GM12878 (cell line): ENCODE results near the gene OR1I1. TPM values are rescaled to one million over a fixed set of nuclear protein-coding genes. Genes with fewer than 3 reads are reported as not detected.

Experiments
- ATAC-seq: fragments of 200-7000 bp; cut with Tn5 transposase; 3 replicates; pipeline ENCODE4 v1.9.1; 2020; ENCODE audit warnings: mild to moderate bottlenecking, moderate library complexity
- BruUV-seq: library from RNA; stranded (reverse); fragments of 400-500 nt; replicated peaks from 2 replicates; lab custom pipeline; 2021; lab: Mats Ljungman, UMichigan
- CTCF ChIA-PET: fragments of 300-600 bp; sonication (Branson Sonifier 250); formaldehyde crosslinking; extraction: SDS; loops from one replicate; lab custom pipeline; 2021; ENCODE audit warnings: inconsistent platforms; lab: Yijun Ruan, JAX
- POLR2A ChIA-PET: fragments of 350-600 bp; formaldehyde crosslinking; extraction: SDS; loops from one replicate; lab custom pipeline; 2021; ENCODE audit warnings: inconsistent platforms; lab: Charles Lee
- RAD21 ChIA-PET: fragments of 300-600 bp; sonication (Branson Sonifier 250); formaldehyde crosslinking; loops from one replicate; lab custom pipeline; 2023; ENCODE audit warnings: antibody characterized with exemption; ENCODE audit not compliant: unreplicated experiment; lab: Charles Lee
- SMC1A ChIA-PET: fragments of 300-600 bp; sonication (Branson Sonifier 250); formaldehyde crosslinking; loops from one replicate; lab custom pipeline; 2023; ENCODE audit not compliant: unreplicated experiment, uncharacterized antibody; lab: Charles Lee
- DNase-seq: peaks from one replicate; pipeline ENCODE4 v3.0.0-alpha.2; 2011; ENCODE audit warnings: low read depth, low spot score
- FAIRE-seq: peaks from 3 replicates; lab custom pipeline; 2011; peaks lifted over from hg19 to GRCh38; lab: Jason Lieb, UNC
- H2AFZ ChIP-seq: 2 replicates; pipeline ENCODE4 v1.6.0; 2011; ENCODE audit warnings: low read depth, low read length, control low read depth; ENCODE audit not compliant: control insufficient read depth
- H3K27ac ChIP-seq: 2 replicates; pipeline ENCODE4 v1.5.1; 2011; ENCODE audit warnings: control low read depth; ENCODE audit not compliant: control insufficient read depth, insufficient read depth
- H3K27me3 ChIP-seq, 2 experiments: replicated peaks in 1 of 2; 2 replicates each; pipeline versions ENCODE4 v1.6.0 to v1.6.1; 2011; ENCODE audit warnings: low read length in 1 of 2; ENCODE audit not compliant: control insufficient read depth in 2 of 2, insufficient read depth in 2 of 2
- H3K36me3 ChIP-seq, 2 experiments: 2 replicates each; pipeline ENCODE4 v1.5.1; 2011; ENCODE audit warnings: low read length in 1 of 2; ENCODE audit not compliant: control insufficient read depth in 2 of 2, insufficient read depth in 2 of 2
- H3K4me1 ChIP-seq: 2 replicates; pipeline ENCODE4 v1.6.1; 2011; ENCODE audit warnings: mild to moderate bottlenecking, low read length, moderate library complexity, mixed read lengths; ENCODE audit not compliant: control insufficient read depth, insufficient read depth
- H3K4me2 ChIP-seq: 2 replicates; pipeline ENCODE4 v1.6.0; 2011; ENCODE audit warnings: control low read depth; ENCODE audit not compliant: control insufficient read depth, insufficient read depth
- H3K4me3 ChIP-seq: fragments of 200-600 bp; sonication (generic); 2 replicates; pipeline ENCODE4 v1.5.1; 2016
- H3K79me2 ChIP-seq: 2 replicates; pipeline ENCODE4 v1.6.0; 2011; ENCODE audit warnings: low read length; ENCODE audit not compliant: control insufficient read depth, insufficient read depth
- H3K9ac ChIP-seq: 2 replicates; pipeline ENCODE4 v1.8.0; 2011; ENCODE audit warnings: low read length, control low read depth, mixed read lengths; ENCODE audit not compliant: control insufficient read depth, insufficient read depth
- H3K9me3 ChIP-seq: replicated peaks from 3 replicates; pipeline ENCODE4 v1.5.1; 2011; ENCODE audit warnings: mild to moderate bottlenecking, low read length; ENCODE audit not compliant: control insufficient read depth, insufficient read depth
- H4K20me1 ChIP-seq: 2 replicates; pipeline ENCODE4 v1.6.0; 2011; ENCODE audit not compliant: control insufficient read depth, insufficient read depth
- BACH1 ChIP-seq: fragments of 450-650 bp; IDR thresholded peaks from 2 replicates; pipeline ENCODE4 v1.6.1; 2017; ENCODE audit warnings: mild to moderate bottlenecking, borderline replicate concordance
- CEBPB ChIP-seq, 2 experiments: fragments of 150-350 bp in 1 of 2; IDR thresholded peaks; 2 replicates each; pipeline ENCODE4 v1.6.1; 2012 to 2014; ENCODE audit warnings: low read depth in 2 of 2, low read length in 2 of 2, borderline replicate concordance in 1 of 2, inconsistent platforms in 1 of 2
- CHD4 ChIP-seq: fragments of 200-600 bp; sonication (generic); IDR thresholded peaks from 2 replicates; pipeline ENCODE4 v1.6.1; 2016; ENCODE audit warnings: mild to moderate bottlenecking
- CREM ChIP-seq: IDR thresholded peaks from 2 replicates; pipeline ENCODE4 v1.6.1; 2014; ENCODE audit warnings: antibody characterized with exemption, low read depth
- E2F4 ChIP-seq: IDR thresholded peaks from 2 replicates; pipeline ENCODE4 v1.6.1; 2012; ENCODE audit warnings: low read depth, low read length, improper control_type of control experiment
- GATAD2B ChIP-seq: fragments of 450-650 bp; conservative IDR thresholded peaks from 2 replicates; pipeline ENCODE4 v1.6.1; 2017; ENCODE audit warnings: low read depth, mild to moderate bottlenecking, moderate library complexity
- HSF1 ChIP-seq: fragments of 150-350 bp; IDR thresholded peaks from 2 replicates; pipeline ENCODE4 v1.6.1; 2014; ENCODE audit warnings: mild to moderate bottlenecking, low read depth, low read length
- KLF5 ChIP-seq: fragments of 450-650 bp; IDR thresholded peaks from 2 replicates; pipeline ENCODE4 v1.6.1; 2014; ENCODE audit warnings: mild to moderate bottlenecking; ENCODE audit not compliant: partially characterized antibody
- NRF1 ChIP-seq: conservative IDR thresholded peaks from 2 replicates; pipeline ENCODE4 v1.6.1; 2011; ENCODE audit warnings: mild to moderate bottlenecking, low read depth, low read length, improper control_type of control experiment
- PML ChIP-seq: IDR thresholded peaks from 2 replicates; pipeline ENCODE4 v1.6.1; 2012; ENCODE audit warnings: low read length, inconsistent platforms
- POU2F2 ChIP-seq: IDR thresholded peaks from 3 replicates; pipeline ENCODE4 v1.6.1; 2011; ENCODE audit warnings: low read depth, mild to moderate bottlenecking, low read length, borderline replicate concordance
- SREBF1 ChIP-seq: IDR thresholded peaks from 2 replicates; pipeline ENCODE4 v1.6.1; 2012; ENCODE audit warnings: mild to moderate bottlenecking, low read length
- TBL1XR1 ChIP-seq: IDR thresholded peaks from 2 replicates; pipeline ENCODE4 v1.6.1; 2012; ENCODE audit warnings: low read depth, low read length, improper control_type of control experiment
- TCF3 ChIP-seq: IDR thresholded peaks from 2 replicates; pipeline ENCODE4 v1.6.1; 2012; ENCODE audit warnings: low read depth, mild to moderate bottlenecking, low read length, borderline replicate concordance; ENCODE audit not compliant: insufficient read depth
- ZNF24 ChIP-seq: fragments of 450-650 bp; IDR thresholded peaks from 2 replicates; pipeline ENCODE4 v1.6.1; 2017; ENCODE audit warnings: antibody characterized with exemption, mild to moderate bottlenecking
- ZNF384 ChIP-seq: IDR thresholded peaks from 2 replicates; pipeline ENCODE4 v1.6.1; 2012; ENCODE audit warnings: low read depth, mild to moderate bottlenecking, low read length, improper control_type of control experiment, borderline replicate concordance
- ZSCAN29 ChIP-seq: fragments of 450-650 bp; IDR thresholded peaks from 2 replicates; pipeline ENCODE4 v1.6.1; 2017; ENCODE audit warnings: mild to moderate bottlenecking, moderate library complexity
- ZZZ3 ChIP-seq: IDR thresholded peaks from 2 replicates; pipeline ENCODE4 v1.6.1; 2011; ENCODE audit warnings: low read depth; ENCODE audit not compliant: control insufficient read depth, insufficient read length
- WGBS: methylation state at CpG from one replicate; pipeline ENCODE4 v1.1.6; 2016; ENCODE audit warnings: low lambda C conversion rate; ENCODE audit not compliant: insufficient replicate concordance, insufficient coverage; ENCODE audit errors: missing lambda C conversion rate; 5-methylcytosine and 5-hydroxymethylcytosine counted together
- in situ Hi-C: fragments of 300-500 bp; cut with MboI; formaldehyde crosslinking; loops from 9 replicates; pipeline ENCODE4 v1.14.3; 2018; ENCODE audit warnings: mixed read lengths
- intact Hi-C: fragments of 100-400 bp; cut with micrococcal nuclease; formaldehyde crosslinking; loops from one replicate; pipeline ENCODE4 v1.14.2; 2022; ENCODE audit not compliant: unreplicated experiment
- polyA plus RNA-seq, 11 experiments: library from polyadenylated mRNA; depleted of rRNA in 4 of 11; unstranded in 6 of 11; stranded (reverse) in 5 of 11; fragments of >200 nt; fragmentation: Nextera tagmentation in 4 of 11; fragmentation: Illumina TruSeq in 1 of 11; extraction: Ambion mirVana in 4 of 11; extraction: Trizol in 1 of 11; gene quantifications; 1 replicate in 1 of 11; 2 replicates in 10 of 11; pipeline versions ENCODE4 v1.2.1 to v1.2.3, GENCODE V29; 2011 to 2016; ENCODE audit warnings: inconsistent platforms in 2 of 11, missing spikeins in 2 of 11, low read depth in 1 of 11
- total RNA-seq, 4 experiments: library from RNA; depleted of rRNA in 3 of 4; stranded (reverse); fragments of >200 nt in 3 of 4; fragmentation: Illumina TruSeq in 1 of 4; extraction: Trizol in 1 of 4; gene quantifications; 2 replicates each; pipeline versions ENCODE4 v1.2.1 to v1.2.3, GENCODE V29; 2013 to 2021
- TF ChIP-seq, protein P1 (sequence below), 3 experiments: IDR thresholded peaks in 2 of 3; conservative IDR thresholded peaks in 1 of 3; 2 replicates each; pipeline ENCODE4 v1.5.1; 2011; ENCODE audit warnings: low read depth in 3 of 3, low read length in 3 of 3, mild to moderate bottlenecking in 3 of 3, control low read depth in 2 of 3, moderate library complexity in 2 of 3, inconsistent platforms in 1 of 3, mixed read lengths in 1 of 3; ENCODE audit not compliant: control insufficient read depth in 2 of 3, insufficient read depth in 1 of 3; ENCODE audit errors: extremely low read depth in 1 of 3
- TF ChIP-seq, protein P2 (sequence below): fragments of 450-650 bp; IDR thresholded peaks from 2 replicates; pipeline ENCODE4 v1.6.1; 2016; ENCODE audit warnings: mild to moderate bottlenecking

Gene OR1I1
- total and polyA plus RNA-seq, 10 of the 15 experiments (the other 5 are each of a cell fraction or from before 2014, with no cell fraction given) = not detected

DNA sequence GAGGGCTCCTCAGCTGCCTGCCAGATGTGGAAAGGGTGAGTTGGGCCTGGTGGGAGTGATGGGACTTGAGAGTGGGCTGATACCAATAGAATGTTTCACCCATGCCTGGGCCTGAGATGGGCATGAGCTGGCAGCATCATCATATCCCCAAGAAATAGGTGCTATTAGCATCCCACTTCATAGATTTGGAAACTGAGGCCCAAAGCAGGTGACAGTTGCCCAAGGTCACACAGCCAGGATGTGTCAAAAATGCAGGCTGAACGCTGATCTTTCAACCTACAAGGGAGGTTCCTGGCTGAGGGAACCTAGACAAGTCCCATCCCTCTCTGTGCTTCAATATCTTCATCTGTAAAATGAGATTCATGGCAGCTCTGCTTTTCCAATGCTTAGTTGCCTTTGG is 29.7 kb downstream of the OR1I1 start:
- Histone ChIP-seq H3K4me1 (no peaks in the 10 kb centered on the region), H3K4me2 (no peak overlapping the region), H2AFZ (no peak overlapping the region), H3K4me3 (no peak overlapping the region), H3K36me3 (peaks cover 0 to 2% of the 10 kb centered on the region in 2 experiments; a peak in 3 of 4 replicates), H3K9me3 (no peaks in the 10 kb centered on the region), H3K27me3 (peaks cover 3 to 5% of the 10 kb centered on the region in 2 experiments; a peak in 2 of 4 replicates), H3K9ac (no peak overlapping the region), H3K79me2 (no peaks in the 10 kb centered on the region), H3K27ac (no peak overlapping the region), H4K20me1 (no peaks in the 10 kb centered on the region)
- in situ Hi-C loops = no loop called here
- CTCF ChIA-PET = interaction anchor here (0.6 to 1.6 kb wide), 2 partner anchors 10 to 19 kb away, joined by 4 read pairs; no protein-coding TSS in a partner anchor
- no peak for ATAC-seq
- intact Hi-C loops = no loop called here
- TF ChIP-seq, protein P1, sequence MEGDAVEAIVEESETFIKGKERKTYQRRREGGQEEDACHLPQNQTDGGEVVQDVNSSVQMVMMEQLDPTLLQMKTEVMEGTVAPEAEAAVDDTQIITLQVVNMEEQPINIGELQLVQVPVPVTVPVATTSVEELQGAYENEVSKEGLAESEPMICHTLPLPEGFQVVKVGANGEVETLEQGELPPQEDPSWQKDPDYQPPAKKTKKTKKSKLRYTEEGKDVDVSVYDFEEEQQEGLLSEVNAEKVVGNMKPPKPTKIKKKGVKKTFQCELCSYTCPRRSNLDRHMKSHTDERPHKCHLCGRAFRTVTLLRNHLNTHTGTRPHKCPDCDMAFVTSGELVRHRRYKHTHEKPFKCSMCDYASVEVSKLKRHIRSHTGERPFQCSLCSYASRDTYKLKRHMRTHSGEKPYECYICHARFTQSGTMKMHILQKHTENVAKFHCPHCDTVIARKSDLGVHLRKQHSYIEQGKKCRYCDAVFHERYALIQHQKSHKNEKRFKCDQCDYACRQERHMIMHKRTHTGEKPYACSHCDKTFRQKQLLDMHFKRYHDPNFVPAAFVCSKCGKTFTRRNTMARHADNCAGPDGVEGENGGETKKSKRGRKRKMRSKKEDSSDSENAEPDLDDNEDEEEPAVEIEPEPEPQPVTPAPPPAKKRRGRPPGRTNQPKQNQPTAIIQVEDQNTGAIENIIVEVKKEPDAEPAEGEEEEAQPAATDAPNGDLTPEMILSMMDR (IDR thresholded peaks at IDR 0.05 in 2 of 3, conservative IDR thresholded peaks at IDR 0.05 in 1 of 3; ENCODE audit: control insufficient read depth in 2 of 3, extremely low read depth in 1 of 3, insufficient read depth in 1 of 3, low read depth in 3 of 3, low read length in 3 of 3) = no peak
- TF ChIP-seq CHD4 (no peak), ZSCAN29 (no peak), KLF5 (no peak), TCF3 (no peak), GATAD2B (no peak), NRF1 (no peak), ZNF24 (no peak), SREBF1 (no peak), CEBPB (IDR thresholded peaks at IDR 0.05; ENCODE audit: borderline replicate concordance in 1 of 2, low read depth in 2 of 2, low read length in 2 of 2) (no peak), BACH1 (no peak), ZZZ3 (no peak), PML (no peak), POU2F2 (no peak), E2F4 (no peak), TBL1XR1 (no peak), CREM (no peak), HSF1 (no peak), ZNF384 (no peak)
- TF ChIP-seq, protein P2, sequence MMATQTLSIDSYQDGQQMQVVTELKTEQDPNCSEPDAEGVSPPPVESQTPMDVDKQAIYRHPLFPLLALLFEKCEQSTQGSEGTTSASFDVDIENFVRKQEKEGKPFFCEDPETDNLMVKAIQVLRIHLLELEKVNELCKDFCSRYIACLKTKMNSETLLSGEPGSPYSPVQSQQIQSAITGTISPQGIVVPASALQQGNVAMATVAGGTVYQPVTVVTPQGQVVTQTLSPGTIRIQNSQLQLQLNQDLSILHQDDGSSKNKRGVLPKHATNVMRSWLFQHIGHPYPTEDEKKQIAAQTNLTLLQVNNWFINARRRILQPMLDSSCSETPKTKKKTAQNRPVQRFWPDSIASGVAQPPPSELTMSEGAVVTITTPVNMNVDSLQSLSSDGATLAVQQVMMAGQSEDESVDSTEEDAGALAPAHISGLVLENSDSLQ = no peak
- POLR2A ChIA-PET = no interaction called here
- SMC1A ChIA-PET = no interaction called here
- no peak for FAIRE-seq
- WGBS = 0% methylated on average over 1 of the region's 1 CpG
- no peak for DNase-seq
- RAD21 ChIA-PET = no interaction called here
- BruUV-seq = no TSS peak
